ENCODE measurements around the gene CHAF1A.

CHAF1A gene

GRCh38 chr19:4423416-4424126 lies 21.1 kb downstream of the CHAF1A start:
- TF ChIP-seq CTCF (IDR thresholded peaks at IDR 0.05) (no peak), ZFX (IDR thresholded peaks at IDR 0.05; ENCODE audit: borderline replicate concordance) (no peak)
- no peak overlapping the region for H3K27ac ChIP-seq

- no peak overlapping the region for H3K27ac ChIP-seq
- TF ChIP-seq ZFX (IDR thresholded peaks at IDR 0.05; ENCODE audit: borderline replicate concordance), result no peak
- no peak for TF ChIP-seq CTCF (IDR thresholded peaks at IDR 0.05)
Measured at GRCh38 chr19:4425537-4425936, 23.1 kb downstream of the CHAF1A start.

- no peak for TF ChIP-seq CTCF (IDR thresholded peaks at IDR 0.05)
- no peak for TF ChIP-seq ZFX (IDR thresholded peaks at IDR 0.05; ENCODE audit: borderline replicate concordance)
- no peak overlapping the region for H3K27ac ChIP-seq
Measured at GRCh38 chr19:4428326-4428975, 26.0 kb downstream of the CHAF1A start.

GRCh38 chr19:4429256-4429655 lies 26.8 kb downstream of the CHAF1A start:
- no peak overlapping the region for H3K27ac ChIP-seq
- TF ChIP-seq ZFX (IDR thresholded peaks at IDR 0.05; ENCODE audit: borderline replicate concordance) (no peak), CTCF (IDR thresholded peaks at IDR 0.05) (no peak)

- H3K27ac ChIP-seq, result no peak overlapping the region
- TF ChIP-seq CTCF (IDR thresholded peaks at IDR 0.05), result no peak
- TF ChIP-seq ZFX (IDR thresholded peaks at IDR 0.05; ENCODE audit: borderline replicate concordance), result no peak
Measured at GRCh38 chr19:4429771-4430171, 27.3 kb downstream of the CHAF1A start.

- TF ChIP-seq CTCF (IDR thresholded peaks at IDR 0.05), result no peak
- no peak for TF ChIP-seq ZFX (IDR thresholded peaks at IDR 0.05; ENCODE audit: borderline replicate concordance)
- H3K27ac ChIP-seq, result no peak overlapping the region
Measured at GRCh38 chr19:4430760-4431159, 28.3 kb downstream of the CHAF1A start.

GRCh38 chr19:4431296-4431695 lies 28.9 kb downstream of the CHAF1A start:
- TF ChIP-seq CTCF (IDR thresholded peaks at IDR 0.05), result no peak
- TF ChIP-seq ZFX (IDR thresholded peaks at IDR 0.05; ENCODE audit: borderline replicate concordance), result no peak
- H3K27ac ChIP-seq, result no peak overlapping the region

Measured in 22Rv1 (cell line).